Glomerular endothelial cell (primary cell): ENCODE measurements around the gene PNMA1. TPM values are rescaled to one million over a fixed set of nuclear protein-coding genes. Genes with fewer than 3 reads are reported as not detected.
"Not testable (repeated sequence)": the region's sequence is repeated elsewhere in the genome, so short reads cannot be mapped to it uniquely, and the experiment has no call there.

Experiments used
- DNase-seq: peaks from one replicate; pipeline ENCODE4 v3.0.0-alpha.2; 2011; ENCODE audit warnings: low read depth, low spot score; ENCODE audit errors: extremely low read depth
- total RNA-seq: library from RNA; depleted of rRNA; stranded (reverse); fragments of >200 nt; gene quantifications from 2 replicates; pipeline ENCODE4 v1.2.3, GENCODE V29; 2015

The PNMA1 gene
- total RNA-seq, 1 donor from 2014 or later = 44.9 TPM

GRCh38 chr14:73718418-73719251 lies 4.5 kb upstream of the PNMA1 start:
- DNase-seq = no peak

GRCh38 chr14:73717711-73718417 lies 3.7 kb upstream of the PNMA1 start:
- no peak for DNase-seq

- DNase-seq = no peak
Measured at GRCh38 chr14:73717266-73717665, 3.1 kb upstream of the PNMA1 start.

- no peak for DNase-seq
Measured at GRCh38 chr14:73715707-73716106, 1.5 kb upstream of the PNMA1 start.

- no peak for DNase-seq
Measured at GRCh38 chr14:73714656-73715081, 485 bp upstream of the PNMA1 start.

- no peak for DNase-seq
Measured at GRCh38 chr14:73713206-73713802, 880 bp downstream of the PNMA1 start.

GRCh38 chr14:73712540-73713180 lies 1.5 kb downstream of the PNMA1 start:
- DNase-seq = no peak

GRCh38 chr14:73712071-73712506 lies 2.1 kb downstream of the PNMA1 start:
- DNase-seq = no peak

- no peak for DNase-seq
Measured at GRCh38 chr14:73710737-73711136, 3.4 kb downstream of the PNMA1 start.

GRCh38 chr14:73709904-73710469 lies 4.2 kb downstream of the PNMA1 start:
- no peak for DNase-seq

- not testable (repeated sequence) for DNase-seq
Measured at GRCh38 chr14:73708076-73708475, 6.1 kb downstream of the PNMA1 start.

- no peak for DNase-seq
Measured at GRCh38 chr14:73700325-73700724, 13.9 kb downstream of the PNMA1 start.

GRCh38 chr14:73696466-73697400 lies 17.5 kb downstream of the PNMA1 start:
- DNase-seq = no peak

- no peak for DNase-seq
Measured at GRCh38 chr14:73695997-73696396, 18.2 kb downstream of the PNMA1 start.

GRCh38 chr14:73695082-73695481 lies 19.1 kb downstream of the PNMA1 start:
- no peak for DNase-seq

- no peak for DNase-seq
Measured at GRCh38 chr14:73694083-73694482, 20.1 kb downstream of the PNMA1 start.

- no peak for DNase-seq
Measured at GRCh38 chr14:73686901-73687300, 27.3 kb downstream of the PNMA1 start.

GRCh38 chr14:73685328-73685727 lies 28.9 kb downstream of the PNMA1 start:
- no peak for DNase-seq

GRCh38 chr14:73684627-73685026 lies 29.6 kb downstream of the PNMA1 start:
- no peak for DNase-seq

GRCh38 chr14:73680821-73681220 lies 33.4 kb downstream of the PNMA1 start:
- DNase-seq = no peak
